Measurements from ENCODE around the gene ME3.

DNA sequence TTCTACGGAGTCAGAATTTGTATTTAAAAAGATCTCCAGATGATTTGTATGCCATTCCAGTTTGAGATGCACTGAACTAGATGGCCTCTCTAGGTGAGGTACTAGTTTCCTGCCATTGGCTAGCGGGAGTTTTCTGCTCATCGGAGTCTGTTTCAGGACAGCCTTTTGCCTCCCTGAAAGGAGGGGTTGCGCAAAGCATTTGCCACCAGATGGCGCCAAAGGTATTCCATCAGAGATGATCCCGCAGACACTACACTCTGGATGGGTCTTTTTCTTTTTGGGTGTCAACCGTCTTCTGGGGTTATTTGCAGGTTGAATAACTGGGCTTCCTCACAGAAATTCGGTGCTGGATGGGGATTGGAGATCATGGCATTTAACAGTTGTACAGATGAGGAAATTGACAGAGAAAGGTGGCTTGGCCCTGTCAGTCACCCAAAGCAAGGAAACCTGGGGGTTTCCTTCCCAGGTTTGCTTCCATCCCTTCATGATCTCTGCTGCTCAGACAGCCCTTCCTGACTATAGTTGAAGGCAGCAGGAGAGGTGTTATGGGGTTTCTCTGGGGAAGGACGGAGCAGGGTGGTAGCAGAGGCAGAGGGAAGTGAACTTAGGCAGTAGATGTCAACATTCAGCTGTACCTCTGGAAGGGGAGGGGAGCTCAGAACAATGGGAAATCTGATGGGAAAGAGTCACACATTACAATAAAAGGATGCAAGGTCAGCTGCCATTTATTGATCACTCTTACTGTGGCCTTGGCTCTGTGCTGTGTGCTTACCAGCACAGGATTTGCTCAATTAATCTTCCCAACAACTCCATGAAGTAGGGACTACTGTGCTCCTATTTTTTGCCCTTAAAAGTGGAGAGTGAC, 216.1 kb downstream of the ME3 start:
- TF ChIP-seq, protein P1, sequence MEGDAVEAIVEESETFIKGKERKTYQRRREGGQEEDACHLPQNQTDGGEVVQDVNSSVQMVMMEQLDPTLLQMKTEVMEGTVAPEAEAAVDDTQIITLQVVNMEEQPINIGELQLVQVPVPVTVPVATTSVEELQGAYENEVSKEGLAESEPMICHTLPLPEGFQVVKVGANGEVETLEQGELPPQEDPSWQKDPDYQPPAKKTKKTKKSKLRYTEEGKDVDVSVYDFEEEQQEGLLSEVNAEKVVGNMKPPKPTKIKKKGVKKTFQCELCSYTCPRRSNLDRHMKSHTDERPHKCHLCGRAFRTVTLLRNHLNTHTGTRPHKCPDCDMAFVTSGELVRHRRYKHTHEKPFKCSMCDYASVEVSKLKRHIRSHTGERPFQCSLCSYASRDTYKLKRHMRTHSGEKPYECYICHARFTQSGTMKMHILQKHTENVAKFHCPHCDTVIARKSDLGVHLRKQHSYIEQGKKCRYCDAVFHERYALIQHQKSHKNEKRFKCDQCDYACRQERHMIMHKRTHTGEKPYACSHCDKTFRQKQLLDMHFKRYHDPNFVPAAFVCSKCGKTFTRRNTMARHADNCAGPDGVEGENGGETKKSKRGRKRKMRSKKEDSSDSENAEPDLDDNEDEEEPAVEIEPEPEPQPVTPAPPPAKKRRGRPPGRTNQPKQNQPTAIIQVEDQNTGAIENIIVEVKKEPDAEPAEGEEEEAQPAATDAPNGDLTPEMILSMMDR (IDR thresholded peaks at IDR 0.05) = peak; percentile 98
- TF ChIP-seq EZH2phosphoT487 (IDR thresholded peaks at IDR 0.05) (no peak), EZH2 (IDR thresholded peaks at IDR 0.05) (no peak)

Measured in neural progenitor cell (in vitro differentiated cells).